Left cardiac atrium (tissue), 4 donors: ENCODE results near the gene APOL2. TPM values are rescaled to one million over a fixed set of nuclear protein-coding genes. Genes with fewer than 3 reads are reported as not detected.
"Not testable (repeated sequence)": the region's sequence is repeated elsewhere in the genome, so short reads cannot be mapped to it uniquely, and the experiment has no call there.

ENCODE experiments used
- ATAC-seq, 2 donors: fragments of 200-7000 bp; cut with Tn5 transposase; one replicate each; pipeline ENCODE4 v1.9.1; 2020; ENCODE audit warnings: mild to moderate bottlenecking in 2 of 2, moderate library complexity in 2 of 2
- DNase-seq: peaks from one replicate; pipeline ENCODE4 v3.0.0-alpha.2; 2020
- intact Hi-C, 2 donors: fragments of 100-400 bp; cut with DNase I; formaldehyde crosslinking; loops; one replicate each; pipeline versions ENCODE4 v1.14.1 to v1.15.1; 2022 to 2023
- microRNA-seq, 2 donors: library from miRNA; unstranded; fragments of <30 nt; microRNA quantifications; one replicate each; pipeline ENCODE4 v1.2.0, GENCODE V29; 2020
- total RNA-seq, 2 donors: library from RNA; stranded (reverse); fragmentation: NEBNext Ultra II Directional; extraction: Animal tissue kit (Norgen Biotek cat#: 25700); gene quantifications; one replicate each; pipeline ENCODE4 v1.2.1, GENCODE V29; 2021
- donor health status: DM: no; HTN: yes; CAD: no.
- donor health status: DM: no; HTN: yes; CAD: no; lungs with severe emphysema.
- donor health status: DM: yes; HTN: yes; CAD: no.
- donor health status: Dilated cardiomyopathy.

Gene APOL2
- total RNA-seq, 2 donors from 2014 or later, result 43.8 to 43.9 TPM

GRCh38 chr22:36192542-36192941 lies 46.8 kb downstream of the APOL2 start:
- ATAC-seq (no peak), DNase-seq (no peak)
- intact Hi-C loops, result loop anchor here (10.0 kb wide), 2 partner anchors 92 to 292 kb away; partner anchors contain the start of gene TXN2 (in 1 of the 2)

DNA sequence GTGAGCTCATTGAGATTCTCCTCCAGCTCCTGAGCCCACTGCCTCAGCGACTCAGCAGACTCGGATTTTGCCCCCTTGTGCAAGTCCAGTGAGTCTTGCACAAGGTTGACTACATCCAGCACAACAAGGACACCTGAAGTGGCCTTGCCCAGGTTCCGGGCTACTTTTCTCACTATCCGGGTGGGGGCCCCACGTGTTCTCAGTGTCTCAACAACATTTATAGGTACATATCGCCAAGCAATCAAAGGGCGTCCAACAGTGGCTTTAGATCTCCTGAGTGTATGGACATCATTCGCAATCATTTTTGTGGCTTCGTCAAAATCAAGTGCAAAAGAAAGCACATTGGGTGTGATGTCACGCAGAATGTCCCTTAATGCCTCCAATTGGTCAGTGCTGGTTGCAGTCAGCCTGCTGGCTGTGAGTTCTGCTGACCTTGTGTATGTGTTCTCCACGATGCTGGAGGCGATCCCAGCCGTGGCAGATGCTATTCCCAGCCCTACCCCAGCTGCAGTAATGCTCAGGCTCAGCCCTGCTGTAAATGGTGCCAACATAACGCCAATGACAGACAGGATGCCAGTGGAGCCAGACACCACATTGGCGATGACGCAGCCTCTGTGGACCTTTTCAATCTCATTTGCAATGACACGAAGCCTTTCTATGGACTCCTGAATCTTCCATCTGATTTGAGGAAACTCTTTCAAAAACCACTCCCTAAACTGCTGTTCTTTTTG lies 48.1 kb downstream of the APOL2 start:
- intact Hi-C loops, result loop anchor here (10.0 kb wide), 2 partner anchors 94 to 294 kb away; partner anchors contain the start of gene TXN2 (in 1 of the 2)
- DNase-seq (peak; percentile 72), ATAC-seq (peak; percentile 88 to 94)

- intact Hi-C loops, DNase-seq, ATAC-seq: not testable (repeated sequence)
These were observed 51.5 kb downstream of the APOL2 start for GRCh38 chr22:36187862-36188261.

DNA sequence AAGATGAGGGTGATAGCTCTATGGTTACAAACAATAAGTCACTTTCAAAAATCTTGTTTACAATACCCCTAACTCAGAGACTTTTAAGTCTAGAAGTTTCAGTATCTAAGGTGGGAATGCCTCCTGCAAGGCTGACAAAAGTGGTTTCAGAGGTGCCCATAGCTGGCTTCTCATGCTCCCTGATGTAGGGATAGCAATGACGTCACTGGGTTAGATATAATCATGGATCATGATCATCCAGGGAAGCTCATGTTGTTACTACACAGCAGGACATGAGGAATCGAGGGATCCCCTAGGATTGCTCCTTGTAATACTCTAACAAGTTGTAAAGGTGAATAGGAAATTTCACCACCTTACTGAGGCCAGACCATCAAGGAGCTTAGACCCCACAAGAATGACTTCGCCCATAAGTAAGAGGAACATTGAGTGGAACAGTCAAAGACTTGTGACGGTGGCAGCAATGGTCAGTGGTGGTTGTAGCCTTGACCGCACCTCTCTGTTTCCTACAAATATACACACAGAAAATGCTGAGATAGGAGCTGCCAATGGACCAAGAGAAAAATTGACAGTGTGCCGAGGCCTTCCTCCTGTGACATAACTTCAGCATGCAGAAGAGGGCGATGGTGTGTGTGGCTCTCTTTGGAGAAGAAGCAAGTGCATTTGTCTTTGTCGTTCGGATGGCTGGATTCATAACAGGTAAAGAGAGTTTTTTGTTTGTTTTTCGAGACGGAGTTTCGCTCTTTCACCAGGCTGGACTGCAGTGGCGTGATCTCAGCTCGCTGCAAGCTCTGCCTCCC lies 53.3 kb downstream of the APOL2 start:
- ATAC-seq (no peak), DNase-seq (no peak)
- intact Hi-C loops, result no loop called here

DNA sequence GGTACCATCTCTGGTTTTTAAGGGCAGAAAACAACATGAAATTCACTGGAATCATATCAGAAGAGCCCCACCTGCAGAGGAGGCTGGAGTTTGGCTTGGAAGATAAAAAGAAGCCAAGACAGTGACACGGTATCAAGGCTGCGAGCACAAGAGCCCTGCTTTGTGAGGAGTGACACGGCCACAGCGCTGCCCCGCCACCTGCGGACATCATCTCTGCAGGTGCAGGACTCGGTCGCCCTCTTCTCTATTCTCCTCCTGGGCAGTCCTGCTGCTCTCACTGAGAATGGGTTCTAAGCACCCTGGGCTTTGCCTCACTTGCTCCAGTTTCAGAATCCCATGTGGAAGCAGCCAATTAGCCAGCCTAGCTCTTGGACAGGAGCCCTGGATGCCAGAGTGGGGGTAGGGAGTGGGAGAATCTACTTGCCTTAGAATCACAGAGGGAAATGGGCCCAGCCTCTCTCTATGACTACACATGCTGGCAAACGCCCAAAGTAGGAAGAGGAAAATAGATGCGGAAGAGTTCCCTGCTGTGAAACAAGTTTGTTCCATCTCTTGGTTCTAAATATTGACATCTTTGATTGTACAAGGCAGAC lies 54.8 kb downstream of the APOL2 start:
- DNase-seq (peak; percentile 70), ATAC-seq (peak; percentile 32 to 49)
- intact Hi-C loops, result loop anchor here in 1 of 2 donors (5.0 kb wide), 1 partner anchor 37 kb away; no protein-coding TSS in a partner anchor

DNA sequence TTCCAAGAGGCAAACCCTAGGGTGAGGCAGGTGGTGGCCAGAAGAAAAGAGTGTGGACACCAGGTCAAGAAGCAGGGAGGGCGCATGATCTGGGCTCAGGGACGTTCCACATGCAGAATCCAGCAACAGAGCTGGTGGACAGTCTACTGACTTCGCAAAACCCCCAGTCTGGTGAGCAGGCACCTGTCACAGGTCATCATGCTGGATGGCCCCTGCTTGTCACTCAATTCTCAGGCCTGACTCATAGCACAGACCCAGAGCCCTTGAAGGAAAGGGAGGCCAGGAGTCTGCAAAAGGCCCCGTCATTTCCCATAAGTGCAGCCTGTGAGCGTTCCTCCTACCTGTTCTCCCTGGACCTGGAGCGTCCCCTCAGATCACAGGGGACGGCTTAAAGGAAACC lies 55.9 kb downstream of the APOL2 start:
- DNase-seq (no peak), ATAC-seq (no peak)
- intact Hi-C loops, result loop anchor here in 1 of 2 donors (5.0 kb wide), 1 partner anchor 36 kb away; no protein-coding TSS in a partner anchor

- DNase-seq (no peak), ATAC-seq (no peak)
- intact Hi-C loops, result loop anchor here in 1 of 2 donors (5.0 kb wide), 1 partner anchor 36 kb away; no protein-coding TSS in a partner anchor
These were observed 56.5 kb downstream of the APOL2 start for GRCh38 chr22:36182857-36183256.

DNA sequence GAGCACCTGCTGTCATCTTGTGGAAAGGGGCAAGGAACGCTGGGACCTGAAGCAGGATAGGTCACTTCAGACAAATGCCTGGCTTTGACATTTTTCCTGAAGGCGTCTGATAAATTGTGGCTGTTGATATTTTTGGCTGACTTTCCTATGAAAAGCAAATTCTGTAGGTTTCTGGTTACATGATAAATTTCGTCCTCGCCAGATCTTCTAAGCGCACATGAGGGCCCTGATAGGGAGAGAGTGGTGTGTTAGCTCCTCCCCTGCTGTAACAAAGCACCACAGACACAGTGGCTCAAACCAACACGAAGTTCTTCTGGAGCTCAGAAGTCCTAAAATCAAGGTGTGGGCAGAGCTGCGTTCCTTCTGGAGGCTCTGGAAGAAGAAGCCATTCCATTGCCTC lies 57.3 kb downstream of the APOL2 start:
- ATAC-seq, result no peak

DNA sequence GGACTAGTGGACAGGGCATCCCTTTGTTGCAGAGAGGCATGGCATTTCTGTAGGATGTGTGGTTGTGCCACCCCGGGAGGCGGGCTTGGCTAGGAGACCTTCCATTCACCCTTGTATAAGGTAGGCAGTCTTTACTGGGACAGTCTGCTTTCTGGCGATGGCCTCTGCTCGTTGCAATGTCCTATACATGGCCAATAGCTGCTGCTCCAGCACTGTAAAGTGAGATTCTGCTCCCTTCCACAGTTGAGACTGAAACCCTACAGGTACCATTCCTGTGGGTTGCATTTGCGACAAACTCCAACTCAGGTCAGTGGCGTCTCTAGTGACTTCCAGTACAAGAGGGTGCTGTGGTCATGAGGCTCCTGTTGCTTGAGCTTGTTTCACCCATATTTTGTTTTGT lies 58.4 kb downstream of the APOL2 start:
- DNase-seq, result no peak
- no peak for ATAC-seq
- intact Hi-C loops, result loop anchor here (2.0 to 5.0 kb wide), 2 partner anchors 34 to 36 kb away; no protein-coding TSS in a partner anchor

More for the DNA sequence above, 57.3 kb downstream of the APOL2 start:
- DNase-seq, result no peak
- intact Hi-C loops, result loop anchor here in 1 of 2 donors (5.0 kb wide), 1 partner anchor 35 kb away; no protein-coding TSS in a partner anchor

DNA sequence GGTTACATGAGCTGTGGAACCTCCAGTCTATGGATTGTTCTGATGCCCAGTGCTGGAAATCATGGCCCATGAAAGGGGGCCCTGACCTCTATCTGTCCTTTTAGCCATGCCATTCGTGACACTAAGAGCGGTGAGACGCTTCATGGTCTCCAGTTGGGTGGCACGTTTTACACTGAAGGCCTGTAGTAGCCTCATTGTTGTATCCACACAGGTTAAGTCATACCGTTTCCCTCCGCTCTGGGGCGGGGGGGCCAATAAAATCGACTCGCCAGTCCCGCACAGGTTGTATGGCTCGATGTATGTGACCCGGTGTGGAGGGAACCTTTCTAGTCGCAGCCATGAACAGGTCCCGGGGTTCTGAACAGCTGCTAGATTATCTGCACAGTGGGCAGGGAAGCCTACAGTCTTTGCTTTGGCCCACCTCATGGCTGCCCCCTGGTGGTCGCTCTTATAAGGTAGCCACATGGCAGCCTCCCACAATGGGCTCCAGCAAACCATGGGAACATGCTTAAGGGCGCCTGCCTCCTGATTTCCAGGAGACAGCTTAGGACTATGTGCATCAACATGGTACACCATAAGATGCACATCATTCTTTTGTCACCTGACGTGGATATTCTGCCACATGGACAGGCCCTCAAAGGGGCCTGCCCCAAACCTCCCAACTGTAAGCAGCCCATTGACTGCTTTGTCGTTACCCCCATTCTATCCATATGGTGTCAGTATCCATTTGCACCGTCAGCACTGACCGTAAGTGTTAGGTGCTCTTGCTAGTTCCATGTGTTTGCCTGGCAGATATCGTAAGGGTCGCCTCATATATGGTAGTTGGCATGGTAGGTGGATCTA lies 59.1 kb downstream of the APOL2 start:
- DNase-seq (peak; percentile 90), ATAC-seq (peak; percentile 89 to 94)
- intact Hi-C loops, result loop anchor here (2.0 to 5.0 kb wide), 2 partner anchors 33 to 35 kb away; no protein-coding TSS in a partner anchor

- DNase-seq, result no peak
- intact Hi-C loops, result no loop called here
- no peak for ATAC-seq
These were observed 62.2 kb downstream of the APOL2 start for GRCh38 chr22:36177160-36177559.

Small RNA genes within 50 kb of the gene (microRNA-seq; reads per million reads assigned to microRNA genes)
- gene MIR6819, result 0.20 to 0.27 reads per million in 2 donors

Other genes with a start within 250 kb of the APOL2 start
- gene RBFOX2, start 210.7 kb downstream of the APOL2 start, total RNA-seq, result 10 to 100 TPM; 71.5 to 73.6 TPM
- gene APOL3, start 78.8 kb downstream of the APOL2 start, total RNA-seq, result 10 to 100 TPM; 32.2 to 33.3 TPM
- 10 to 100 TPM; 10.8 to 11.4 TPM for gene APOL4, start 37.7 kb downstream of the APOL2 start, total RNA-seq
- 10 to 100 TPM; 26.5 to 40.7 TPM for gene APOL1, start 13.6 kb upstream of the APOL2 start, total RNA-seq
- gene MYH9, start 148.4 kb upstream of the APOL2 start, total RNA-seq, result 100 to 1,000 TPM; 225 to 367 TPM
- gene TXN2, start 242.1 kb upstream of the APOL2 start, total RNA-seq, result 10 to 100 TPM; 91.5 to 96.8 TPM